Measurements from ENCODE around the gene ALOX12. TPM values are rescaled to one million over a fixed set of nuclear protein-coding genes. Genes with fewer than 3 reads are reported as not detected.

The ALOX12 gene
- polyA plus RNA-seq, 1 donor (not counting 4 experiments of a cell fraction or from before 2014, with no cell fraction given) = 0.35 TPM

GRCh38 chr17:7039832-7040231 is 44.0 kb downstream of the ALOX12 start:
- TF ChIP-seq EZH2 (IDR thresholded peaks at IDR 0.05; ENCODE audit: low read length) = no peak
- no peak for TF ChIP-seq CTCF (optimal IDR thresholded peaks at IDR 0.05 in 1 of 3, IDR thresholded peaks at IDR 0.05 in 1 of 3, conservative IDR thresholded peaks at IDR 0.05 in 1 of 3; ENCODE audit: extremely low read depth in 1 of 3, insufficient read depth in 2 of 3, low read length in 3 of 3)
- H3K9me3 ChIP-seq (ENCODE audit: control insufficient read depth, low read depth, low read length) = no peaks in the 10 kb centered on the region
- dilution Hi-C loops (cut with MboI; ENCODE audit: extremely low pct_ligation_motif_present, low sequenced_read_pairs) = no loop called here
- H3K4me1 ChIP-seq (ENCODE audit: control insufficient read depth, extremely low read depth, insufficient read depth, low read length) = peaks cover 17% of the 10 kb centered on the region
- no peak overlapping the region for H3K4me3 ChIP-seq (ENCODE audit: control insufficient read depth in 2 of 3, extremely low read depth in 1 of 3, insufficient read depth in 2 of 3, low read depth in 1 of 3, low read length in 3 of 3)
- peaks cover 2% of the 10 kb centered on the region for H3K9me1 ChIP-seq (ENCODE audit: control insufficient read depth, extremely low read depth, insufficient read depth, low read length)
- H4K20me1 ChIP-seq (ENCODE audit: control insufficient read depth, extremely low read depth, insufficient read depth, low read length) = no peaks in the 10 kb centered on the region
- H2AFZ ChIP-seq (ENCODE audit: control insufficient read depth, low read length) = no peak overlapping the region
- no peak overlapping the region for H3K9ac ChIP-seq (ENCODE audit: control insufficient read depth, extremely low read depth, insufficient read depth, low read length)
- H3K27ac ChIP-seq (ENCODE audit: control insufficient read depth, insufficient read depth, low read length) = no peak overlapping the region
- peaks cover 21% of the 10 kb centered on the region for H3K27me3 ChIP-seq (ENCODE audit: control insufficient read depth, extremely low read depth, insufficient read depth, low read length)
- DNase-seq (ENCODE audit: low read depth, low spot score) (no peak), FAIRE-seq (no peak)
- peaks cover 4% of the 10 kb centered on the region for H3K79me2 ChIP-seq (ENCODE audit: control insufficient read depth, insufficient read depth, low read length)
- no peak overlapping the region for H3K4me2 ChIP-seq (ENCODE audit: control insufficient read depth, extremely low read depth, insufficient read depth, low read depth, low read length)
- no peaks in the 10 kb centered on the region for H3K36me3 ChIP-seq (ENCODE audit: control insufficient read depth in 2 of 2, extremely low read depth in 1 of 2, insufficient read depth in 2 of 2, low read length in 2 of 2)

GRCh38 chr17:7041607-7042500 is 46.0 kb downstream of the ALOX12 start:
- H3K4me1 ChIP-seq (ENCODE audit: control insufficient read depth, extremely low read depth, insufficient read depth, low read length) = peaks cover 26% of the 10 kb centered on the region
- TF ChIP-seq CTCF (optimal IDR thresholded peaks at IDR 0.05 in 1 of 3, IDR thresholded peaks at IDR 0.05 in 1 of 3, conservative IDR thresholded peaks at IDR 0.05 in 1 of 3; ENCODE audit: extremely low read depth in 1 of 3, insufficient read depth in 2 of 3, low read length in 3 of 3) = no peak
- no peak for TF ChIP-seq EZH2 (IDR thresholded peaks at IDR 0.05; ENCODE audit: low read length)
- dilution Hi-C loops (cut with MboI; ENCODE audit: extremely low pct_ligation_motif_present, low sequenced_read_pairs) = no loop called here
- no peak overlapping the region for H3K27ac ChIP-seq (ENCODE audit: control insufficient read depth, insufficient read depth, low read length)
- no peak overlapping the region for H3K9ac ChIP-seq (ENCODE audit: control insufficient read depth, extremely low read depth, insufficient read depth, low read length)
- H3K9me3 ChIP-seq (ENCODE audit: control insufficient read depth, low read depth, low read length) = no peaks in the 10 kb centered on the region
- H4K20me1 ChIP-seq (ENCODE audit: control insufficient read depth, extremely low read depth, insufficient read depth, low read length) = no peaks in the 10 kb centered on the region
- no peaks in the 10 kb centered on the region for H3K36me3 ChIP-seq (ENCODE audit: control insufficient read depth in 2 of 2, extremely low read depth in 1 of 2, insufficient read depth in 2 of 2, low read length in 2 of 2)
- H3K9me1 ChIP-seq (ENCODE audit: control insufficient read depth, extremely low read depth, insufficient read depth, low read length) = peaks cover 2% of the 10 kb centered on the region
- peaks cover 21% of the 10 kb centered on the region for H3K27me3 ChIP-seq (ENCODE audit: control insufficient read depth, extremely low read depth, insufficient read depth, low read length)
- H3K4me3 ChIP-seq (ENCODE audit: control insufficient read depth in 2 of 3, extremely low read depth in 1 of 3, insufficient read depth in 2 of 3, low read depth in 1 of 3, low read length in 3 of 3) = no peak overlapping the region
- FAIRE-seq (no peak), DNase-seq (ENCODE audit: low read depth, low spot score) (no peak)
- peak overlapping the region; percentile 12 for H2AFZ ChIP-seq (ENCODE audit: control insufficient read depth, low read length)
- H3K4me2 ChIP-seq (ENCODE audit: control insufficient read depth, extremely low read depth, insufficient read depth, low read depth, low read length) = peak overlapping the region; percentile 22
- peaks cover 4% of the 10 kb centered on the region for H3K79me2 ChIP-seq (ENCODE audit: control insufficient read depth, insufficient read depth, low read length)

All from keratinocyte (primary cell).